Colon (tissue), 2 donors: ENCODE measurements around the gene SLC22A12.
"Not testable (repeated sequence)": the region's sequence is repeated elsewhere in the genome, so short reads cannot be mapped to it uniquely, and the experiment has no call there.

Experiments used
- FAIRE-seq: peaks from 2 replicates; lab custom pipeline; 2012; peaks lifted over from hg19 to GRCh38; lab: Jason Lieb, UNC
- donor health status: control.
- donor health status: control.

Gene SLC22A12

DNA sequence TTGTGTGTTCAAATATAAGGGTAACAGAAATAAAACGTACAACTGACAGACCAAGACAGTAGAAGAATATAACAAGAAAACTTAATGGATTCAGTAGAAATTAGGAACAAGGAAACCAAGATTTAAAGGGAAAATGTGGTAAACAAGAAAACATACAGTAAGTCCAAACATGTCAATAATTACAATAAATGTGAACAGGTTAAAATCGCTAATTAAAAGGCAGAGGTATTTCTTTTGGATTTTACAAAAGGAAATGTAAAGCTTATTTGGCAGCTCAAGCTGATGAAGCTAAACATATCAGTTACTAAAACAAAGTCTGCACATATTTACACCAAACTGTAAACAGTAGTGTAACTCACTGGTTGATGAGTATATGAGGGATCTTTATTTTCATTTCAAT, 2.3 kb upstream of the SLC22A12 start:
- no peak for FAIRE-seq

- FAIRE-seq = no peak
These were observed 525 bp downstream of the SLC22A12 start for GRCh38 chr11:64591257-64592233.

GRCh38 chr11:64592234-64592615, 1.2 kb downstream of the SLC22A12 start:
- FAIRE-seq = no peak

DNA sequence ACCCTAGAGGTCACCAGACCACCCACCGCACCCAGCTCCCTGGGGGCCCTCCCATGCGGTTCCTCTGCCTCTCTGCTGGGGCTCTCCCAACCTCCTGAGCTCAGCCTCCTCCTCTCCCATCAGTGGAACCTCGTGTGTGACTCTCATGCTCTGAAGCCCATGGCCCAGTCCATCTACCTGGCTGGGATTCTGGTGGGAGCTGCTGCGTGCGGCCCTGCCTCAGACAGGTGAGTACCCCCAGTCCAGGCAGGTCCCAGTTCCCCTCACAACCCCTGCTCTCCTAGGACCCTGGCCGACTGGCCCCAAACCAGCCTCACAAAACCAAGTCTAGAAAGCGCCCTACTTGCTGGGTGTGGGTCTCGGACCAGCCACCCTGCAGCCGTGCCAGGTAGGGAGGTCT, 1.6 kb downstream of the SLC22A12 start:
- FAIRE-seq = no peak

- FAIRE-seq = no peak
These were observed 2.4 kb downstream of the SLC22A12 start for GRCh38 chr11:64593156-64594105.

DNA sequence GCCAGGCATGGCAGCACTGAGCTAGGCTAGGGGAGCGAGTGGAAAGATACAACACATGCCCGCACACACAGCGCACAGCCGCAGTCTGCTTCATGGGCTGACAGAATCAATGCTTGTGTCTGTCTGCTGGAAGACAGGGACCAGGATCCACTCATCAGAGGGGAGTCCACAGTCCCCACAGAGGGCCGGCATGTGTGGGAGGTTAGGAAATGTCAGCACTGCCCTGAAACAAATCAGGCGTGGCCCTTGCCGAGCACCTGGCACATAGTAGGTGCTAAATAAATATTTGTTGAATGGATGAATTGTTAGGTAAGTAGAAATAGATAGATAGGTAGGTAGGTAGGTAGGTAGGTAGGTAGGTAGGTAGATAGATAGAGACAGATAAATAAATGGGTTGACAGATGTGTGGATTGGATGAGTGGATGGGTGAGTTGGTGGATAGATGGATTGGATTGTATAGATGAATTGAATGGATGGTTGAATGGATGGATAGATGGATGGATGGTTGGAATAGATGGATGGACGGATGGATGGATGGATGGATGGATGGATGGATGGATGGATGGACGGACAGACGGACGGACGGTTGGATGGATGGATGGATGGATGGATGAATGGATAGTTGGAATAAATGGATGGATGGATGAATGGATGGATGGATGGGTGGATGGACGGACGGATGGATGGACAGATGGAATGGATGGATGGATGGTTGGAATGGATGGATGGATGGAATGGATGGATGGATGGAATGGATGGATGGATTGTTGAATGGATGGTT, 3.3 kb downstream of the SLC22A12 start:
- no peak for FAIRE-seq

DNA sequence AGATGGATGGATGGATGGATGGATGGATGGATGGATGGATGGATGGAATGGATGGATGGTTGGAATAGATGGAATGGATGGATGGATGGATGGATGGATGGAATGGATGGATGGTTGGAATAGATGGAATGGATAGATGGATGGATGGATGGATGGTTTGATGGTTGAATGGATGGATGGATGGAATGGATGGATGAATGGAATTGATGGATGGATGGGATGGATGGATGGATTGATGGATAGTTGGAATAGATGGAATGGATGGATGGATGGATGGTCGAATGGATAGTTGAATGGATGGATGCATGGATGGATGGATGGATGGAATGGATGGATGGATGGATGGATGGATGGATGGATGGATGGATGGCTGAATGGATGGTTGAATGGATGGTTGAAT, 4.9 kb downstream of the SLC22A12 start:
- FAIRE-seq = not testable (repeated sequence)

- no peak for FAIRE-seq
These were observed 6.7 kb downstream of the SLC22A12 start for GRCh38 chr11:64597671-64598101.

DNA sequence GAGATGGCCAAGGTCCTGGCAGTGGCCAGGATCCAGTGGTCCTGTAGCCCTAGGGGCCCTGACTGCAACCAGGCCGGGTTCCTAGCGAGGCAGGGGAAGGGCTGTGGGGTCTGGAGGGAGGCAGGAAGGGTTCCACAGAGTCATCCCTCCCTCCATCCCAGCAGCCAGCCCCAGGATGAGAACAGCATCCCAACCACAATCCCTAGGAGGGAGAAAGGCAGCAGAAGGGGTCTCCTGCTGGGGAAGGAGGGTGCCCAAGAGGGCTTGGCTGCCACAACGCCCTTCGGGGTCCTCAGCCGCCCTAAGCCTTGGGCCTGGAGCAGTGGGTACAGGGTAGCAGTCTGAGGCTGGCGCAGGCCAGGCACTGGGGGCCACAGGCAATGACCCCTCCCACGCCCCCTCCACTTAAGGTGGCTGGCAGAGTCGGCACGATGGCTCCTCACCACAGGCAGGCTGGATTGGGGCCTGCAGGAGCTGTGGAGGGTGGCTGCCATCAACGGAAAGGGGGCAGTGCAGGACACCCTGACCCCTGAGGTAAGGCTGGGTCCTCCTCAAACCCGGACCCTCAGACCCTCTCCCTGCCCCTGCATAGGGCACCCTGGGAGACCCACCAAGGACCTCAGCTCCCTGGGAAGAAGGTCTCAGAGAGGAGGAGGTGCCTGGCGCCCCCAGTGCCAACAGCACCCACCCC, 7.2 kb downstream of the SLC22A12 start:
- FAIRE-seq = no peak

DNA sequence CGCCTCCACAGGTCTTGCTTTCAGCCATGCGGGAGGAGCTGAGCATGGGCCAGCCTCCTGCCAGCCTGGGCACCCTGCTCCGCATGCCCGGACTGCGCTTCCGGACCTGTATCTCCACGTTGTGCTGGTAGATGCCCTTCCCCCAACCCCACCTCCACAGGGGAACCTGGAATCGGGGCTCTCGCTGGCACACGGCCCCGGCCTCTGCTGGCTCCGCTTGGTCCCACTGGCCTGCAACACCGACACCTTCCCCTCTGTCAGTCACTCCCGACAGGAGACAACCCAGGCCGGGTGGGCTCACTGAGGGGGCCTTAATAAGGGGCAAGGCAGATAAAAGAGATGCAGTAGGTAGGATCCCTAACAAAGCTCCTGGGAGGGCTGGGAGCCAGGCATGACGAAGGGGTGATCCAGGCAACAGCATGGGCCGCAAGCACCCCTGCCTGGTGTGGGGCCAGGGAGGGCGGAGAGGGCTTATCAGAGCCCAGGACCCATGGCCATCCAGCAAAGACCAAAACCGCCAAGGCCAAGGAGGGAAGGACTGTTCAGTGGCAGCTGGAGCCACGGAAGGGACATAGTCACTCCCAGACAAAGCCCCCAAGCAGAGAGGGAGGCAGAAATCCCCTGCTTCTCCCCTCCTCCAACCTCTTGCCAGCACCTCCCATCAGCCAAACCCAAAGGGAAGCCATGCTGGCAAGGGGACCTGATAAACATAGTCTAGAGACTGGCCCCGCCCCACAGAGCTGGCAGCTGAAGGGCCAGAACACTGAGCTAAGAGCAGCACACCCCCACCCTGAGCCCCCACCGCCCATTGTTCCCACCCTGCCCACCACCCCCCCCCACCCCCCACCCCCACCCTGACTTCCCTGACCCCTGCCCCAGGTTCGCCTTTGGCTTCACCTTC, 8.0 kb downstream of the SLC22A12 start:
- FAIRE-seq = no peak

- no peak for FAIRE-seq
These were observed 8.7 kb downstream of the SLC22A12 start for GRCh38 chr11:64599698-64600211.

GRCh38 chr11:64600281-64600992, 9.4 kb downstream of the SLC22A12 start:
- FAIRE-seq = no peak

GRCh38 chr11:64601605-64602465, 10.8 kb downstream of the SLC22A12 start:
- no peak for FAIRE-seq

DNA sequence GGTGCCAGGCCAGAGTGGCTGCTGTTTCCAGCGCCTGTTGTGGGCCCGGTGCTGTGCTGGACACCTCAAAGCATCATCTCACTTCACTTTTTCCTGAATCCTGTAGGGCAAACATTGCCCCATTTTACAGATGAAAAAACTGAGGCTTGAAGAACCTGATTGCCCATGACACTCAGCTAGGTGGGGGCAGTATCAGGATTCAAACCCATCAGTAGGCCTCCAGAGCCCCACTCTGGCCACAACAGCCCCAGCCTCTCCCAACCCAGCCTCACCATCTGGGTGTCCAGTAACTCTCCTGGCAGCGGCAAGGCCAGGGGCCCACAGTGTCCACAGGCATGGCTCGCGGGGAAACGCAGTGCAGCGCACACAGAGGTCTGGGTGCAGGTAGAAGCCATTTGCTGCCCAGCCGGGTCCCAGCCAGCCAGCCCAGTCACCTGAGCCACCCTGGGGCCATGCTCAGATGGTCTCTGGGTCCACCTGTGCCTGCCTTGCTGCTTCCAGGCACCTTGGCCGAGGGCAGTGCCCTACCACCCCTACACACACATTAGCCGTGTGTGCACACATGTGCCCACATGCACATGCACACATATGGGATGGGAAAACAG, 11.5 kb downstream of the SLC22A12 start:
- no peak for FAIRE-seq

DNA sequence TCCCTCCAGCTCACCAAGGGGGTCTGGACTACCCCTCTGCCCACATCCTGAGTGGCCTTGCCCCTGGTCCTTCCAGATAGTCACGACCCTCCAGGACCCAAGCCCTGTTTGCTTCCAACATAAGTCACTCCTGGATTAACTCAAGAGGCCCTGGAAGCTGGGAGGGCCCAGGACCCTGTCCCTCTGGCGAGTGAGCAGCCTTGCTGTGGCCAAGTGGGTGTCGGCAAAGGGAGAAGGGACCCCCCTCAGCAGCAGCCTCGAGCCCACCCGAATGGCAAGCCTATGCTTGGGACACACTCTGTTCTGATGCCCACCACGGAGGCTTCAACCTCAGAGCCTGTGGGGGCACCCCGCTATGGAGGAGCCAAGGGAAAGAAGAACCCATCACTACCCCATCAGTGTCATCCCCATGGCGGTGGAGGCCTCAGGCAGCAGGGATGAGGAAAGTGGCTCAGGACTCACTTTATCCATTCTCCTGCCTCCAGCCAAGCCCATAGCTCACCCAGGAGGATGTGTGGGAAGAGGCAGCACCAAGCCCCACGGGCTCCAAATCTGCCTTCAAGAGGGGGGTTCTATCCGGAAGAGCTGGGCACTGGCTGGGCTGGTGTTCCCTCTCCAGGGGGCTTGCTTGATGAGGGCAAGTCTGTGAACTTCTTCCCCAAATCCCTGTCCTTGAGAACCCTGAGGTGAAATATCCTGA, 12.5 kb downstream of the SLC22A12 start:
- FAIRE-seq = no peak

- FAIRE-seq = no peak
These were observed 13.6 kb downstream of the SLC22A12 start for GRCh38 chr11:64604458-64605243.

GRCh38 chr11:64605244-64605560, 14.2 kb downstream of the SLC22A12 start:
- FAIRE-seq = no peak
